ENCODE results near the gene TCERG1. TPM values are rescaled to one million over a fixed set of nuclear protein-coding genes. Genes with fewer than 3 reads are reported as not detected.

The TCERG1 gene
- total RNA-seq, 1 experiment from 2014 or later, result 142 TPM

DNA sequence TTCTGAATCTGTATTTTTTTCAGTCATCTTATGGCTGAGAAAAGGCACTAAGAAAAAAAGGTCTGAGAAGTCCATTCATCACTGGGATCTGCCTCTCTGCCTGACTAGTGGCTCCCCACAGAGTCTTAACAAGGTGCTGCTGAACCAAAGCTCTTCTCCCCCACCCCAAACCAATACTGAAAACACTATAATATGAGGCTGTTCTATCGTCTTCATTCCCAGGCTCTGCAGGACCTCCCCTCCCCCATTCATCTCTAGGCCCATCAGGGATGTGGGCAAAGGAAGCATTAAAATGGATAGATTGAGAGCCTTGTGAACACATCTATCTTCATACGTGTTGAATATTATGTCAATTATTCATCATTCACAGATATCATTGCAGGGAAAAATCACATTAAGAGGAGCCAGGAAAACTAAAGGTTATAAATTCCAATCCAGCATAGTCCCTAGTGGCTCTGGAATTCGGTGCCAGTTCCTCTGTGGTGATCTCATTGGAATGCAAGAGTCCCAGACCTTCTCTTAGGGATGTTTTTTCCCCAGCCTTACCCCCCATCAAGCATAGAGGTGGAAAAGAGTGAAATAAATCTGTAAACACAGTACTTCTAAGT is 113.2 kb downstream of the TCERG1 start:
- no TSS peak for BruUV-seq (replicated peaks)
- H3K9me3 ChIP-seq (ENCODE audit: low read depth, low read length, poor library complexity, severe bottlenecking), result no peaks in the 10 kb centered on the region
- no peak overlapping the region for H3K27ac ChIP-seq (ENCODE audit: low read depth, low read length, poor library complexity, severe bottlenecking)
- no peaks in the 10 kb centered on the region for H3K36me3 ChIP-seq (ENCODE audit: insufficient read depth, low read length, poor library complexity, severe bottlenecking)
- no peak for DNase-seq (ENCODE audit: low spot score)
- no peak overlapping the region for H3K4me3 ChIP-seq (ENCODE audit: low read depth, low read length, poor library complexity, severe bottlenecking)
- no peaks in the 10 kb centered on the region for H3K4me1 ChIP-seq (ENCODE audit: insufficient read depth, low read length, poor library complexity, severe bottlenecking)
- intact Hi-C loops (cut with micrococcal nuclease; ENCODE audit: unreplicated experiment), result no loop called here
- POLR2A ChIA-PET (ENCODE audit: low non-redundant PET), result no interaction called here
- CTCF ChIA-PET, result no interaction called here
- peaks cover 4% of the 10 kb centered on the region for H3K27me3 ChIP-seq (replicated peaks; ENCODE audit: insufficient read depth, low read depth, low read length, poor library complexity)
- TF ChIP-seq, protein P1, sequence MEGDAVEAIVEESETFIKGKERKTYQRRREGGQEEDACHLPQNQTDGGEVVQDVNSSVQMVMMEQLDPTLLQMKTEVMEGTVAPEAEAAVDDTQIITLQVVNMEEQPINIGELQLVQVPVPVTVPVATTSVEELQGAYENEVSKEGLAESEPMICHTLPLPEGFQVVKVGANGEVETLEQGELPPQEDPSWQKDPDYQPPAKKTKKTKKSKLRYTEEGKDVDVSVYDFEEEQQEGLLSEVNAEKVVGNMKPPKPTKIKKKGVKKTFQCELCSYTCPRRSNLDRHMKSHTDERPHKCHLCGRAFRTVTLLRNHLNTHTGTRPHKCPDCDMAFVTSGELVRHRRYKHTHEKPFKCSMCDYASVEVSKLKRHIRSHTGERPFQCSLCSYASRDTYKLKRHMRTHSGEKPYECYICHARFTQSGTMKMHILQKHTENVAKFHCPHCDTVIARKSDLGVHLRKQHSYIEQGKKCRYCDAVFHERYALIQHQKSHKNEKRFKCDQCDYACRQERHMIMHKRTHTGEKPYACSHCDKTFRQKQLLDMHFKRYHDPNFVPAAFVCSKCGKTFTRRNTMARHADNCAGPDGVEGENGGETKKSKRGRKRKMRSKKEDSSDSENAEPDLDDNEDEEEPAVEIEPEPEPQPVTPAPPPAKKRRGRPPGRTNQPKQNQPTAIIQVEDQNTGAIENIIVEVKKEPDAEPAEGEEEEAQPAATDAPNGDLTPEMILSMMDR (conservative IDR thresholded peaks at IDR 0.05; ENCODE audit: low read depth, low read length), result no peak

Other genes with a start within 250 kb of the TCERG1 start
- gene RBM27, start 243.7 kb upstream of the TCERG1 start, total RNA-seq (2021), result 33.2 and 33.3 TPM in 2 replicates
- gene POU4F3, start 108.5 kb upstream of the TCERG1 start, total RNA-seq (2021), result 0.11 and 0.13 TPM in 2 replicates
- gene GPR151, start 68.9 kb downstream of the TCERG1 start, total RNA-seq (2021), result not detected in 2 replicates